Neural cell (in vitro differentiated cells): ENCODE results near the gene PDE6D. TPM values are rescaled to one million over a fixed set of nuclear protein-coding genes. Genes with fewer than 3 reads are reported as not detected.

Experiments
- H2AFZ ChIP-seq: fragments of 200-600, 300-800 bp; sonication (generic), shearing (Covaris generic); 2 replicates; pipeline ENCODE4 v1.6.0; 2014; ENCODE audit warnings: low read depth, mild to moderate bottlenecking, antibody characterized with exemption, low read length, moderate library complexity
- H3F3A ChIP-seq: fragments of 200-600 bp; shearing (Covaris generic); 2 replicates; pipeline ENCODE4 v1.6.1; 2016; ENCODE audit warnings: mild to moderate bottlenecking, moderate library complexity, mixed read lengths, antibody characterized with exemption, low read length; ENCODE audit not compliant: insufficient read depth, poor library complexity, severe bottlenecking
- H3K27ac ChIP-seq: fragments of 200-600, 300-800 bp; sonication (generic), shearing (Covaris generic); 2 replicates; pipeline ENCODE4 v1.5.1; 2014; ENCODE audit warnings: mild to moderate bottlenecking, low read length, moderate library complexity
- H3K27me3 ChIP-seq: fragments of 300-800, 200-600 bp; sonication (generic), shearing (Covaris generic); 2 replicates; pipeline ENCODE4 v1.6.0; 2014; ENCODE audit warnings: mild to moderate bottlenecking, low read depth, low read length, moderate library complexity; ENCODE audit not compliant: insufficient read depth
- H3K36me3 ChIP-seq: fragments of 300-800, 200-600 bp; sonication (generic), shearing (Covaris generic); 2 replicates; pipeline ENCODE4 v1.5.1; 2014; ENCODE audit warnings: mild to moderate bottlenecking, antibody characterized with exemption, low read length, moderate library complexity; ENCODE audit not compliant: insufficient read depth
- H3K4me2 ChIP-seq: fragments of 300-800, 200-600 bp; sonication (generic), shearing (Covaris generic); 2 replicates; pipeline ENCODE4 v1.6.0; 2014; ENCODE audit warnings: mild to moderate bottlenecking, low read length
- H3K4me3 ChIP-seq: fragments of 300-800, 200-600 bp; sonication (generic), shearing (Covaris generic); 2 replicates; pipeline ENCODE4 v1.5.1; 2014; ENCODE audit warnings: mild to moderate bottlenecking, low read length, moderate library complexity
- H3K79me2 ChIP-seq: fragments of 200-600 bp; shearing (Covaris generic); replicated peaks from 2 replicates; pipeline ENCODE4 v1.6.0; 2014; ENCODE audit warnings: mild to moderate bottlenecking, low read length, moderate library complexity; ENCODE audit not compliant: insufficient read depth
- H3K9ac ChIP-seq: fragments of 300-800, 200-600 bp; sonication (generic), shearing (Covaris generic); 2 replicates; pipeline ENCODE4 v1.6.1; 2016; ENCODE audit warnings: mild to moderate bottlenecking, low read length, mixed read lengths
- H3K9me2 ChIP-seq: fragments of 200-600 bp; shearing (Covaris generic); 2 replicates; pipeline ENCODE4 v1.6.1; 2016; ENCODE audit warnings: mild to moderate bottlenecking, low read length, mixed read lengths; ENCODE audit not compliant: insufficient read depth
- H3K9me3 ChIP-seq: fragments of 200-600, 300-800 bp; sonication (generic), shearing (Covaris generic); 2 replicates; pipeline ENCODE4 v1.6.1; 2016; ENCODE audit warnings: mild to moderate bottlenecking, mixed run types, low read length, moderate library complexity, mixed read lengths
- H4K20me1 ChIP-seq: fragments of 200-600 bp; shearing (Covaris generic); 2 replicates; pipeline ENCODE4 v1.6.1; 2016; ENCODE audit warnings: mild to moderate bottlenecking, mixed run types; ENCODE audit not compliant: insufficient read depth
- CTCF ChIP-seq: fragments of 450-650 bp; IDR thresholded peaks from 2 replicates; pipeline ENCODE4 v1.5.1; 2014; ENCODE audit warnings: antibody characterized with exemption, mild to moderate bottlenecking, moderate library complexity; ENCODE audit not compliant: poor library complexity, severe bottlenecking
- EP300 ChIP-seq: fragments of 450-650 bp; conservative IDR thresholded peaks from 2 replicates; pipeline ENCODE4 v1.6.1; 2014; ENCODE audit warnings: antibody characterized with exemption, mild to moderate bottlenecking, moderate library complexity; ENCODE audit not compliant: poor library complexity, severe bottlenecking
- EZH2 ChIP-seq: fragments of 200-600, 300-800 bp; shearing (Covaris generic), sonication (generic); IDR thresholded peaks from 2 replicates; pipeline ENCODE4 v1.6.1; 2014; ENCODE audit warnings: antibody characterized with exemption, low read length, borderline replicate concordance, mild to moderate bottlenecking; ENCODE audit not compliant: insufficient read depth, poor library complexity, severe bottlenecking
- MXI1 ChIP-seq: fragments of 450-650 bp; conservative IDR thresholded peaks from 2 replicates; pipeline ENCODE4 v1.6.1; 2014; ENCODE audit warnings: antibody characterized with exemption, mild to moderate bottlenecking; ENCODE audit not compliant: poor library complexity, severe bottlenecking
- POLR2AphosphoS5 ChIP-seq: IDR thresholded peaks from 2 replicates; pipeline ENCODE4 v1.6.1; 2012
- RAD21 ChIP-seq: fragments of 450-650 bp; conservative IDR thresholded peaks from 2 replicates; pipeline ENCODE4 v1.6.1; 2014; ENCODE audit warnings: antibody characterized with exemption, mild to moderate bottlenecking, moderate library complexity
- REST ChIP-seq: IDR thresholded peaks from 2 replicates; pipeline ENCODE4 v1.6.1; 2012; ENCODE audit warnings: borderline replicate concordance
- SMC3 ChIP-seq: fragments of 450-650 bp; conservative IDR thresholded peaks from 2 replicates; pipeline ENCODE4 v1.6.1; 2014; ENCODE audit warnings: antibody characterized with exemption, mild to moderate bottlenecking, moderate library complexity; ENCODE audit not compliant: poor library complexity
- TAF1 ChIP-seq: IDR thresholded peaks from 2 replicates; pipeline ENCODE4 v1.6.1; 2012; ENCODE audit warnings: low read depth
- polyA plus RNA-seq: library from polyadenylated mRNA; depleted of rRNA; stranded (reverse); fragments of >200 nt; gene quantifications from 2 replicates; pipeline ENCODE4 v1.2.3, GENCODE V29; 2014

PDE6D gene
- polyA plus RNA-seq, 1 donor from 2014 or later = 150 TPM

GRCh38 chr2:231764760-231765159 is 16.3 kb downstream of the PDE6D start:
- TF ChIP-seq RAD21 (no peak), CTCF (no peak), REST (no peak), EZH2 (no peak), SMC3 (no peak), MXI1 (no peak), TAF1 (no peak), POLR2AphosphoS5 (no peak), EP300 (no peak)
- no peak overlapping the region for H2AFZ ChIP-seq
- no peaks in the 10 kb centered on the region for H3K9me2 ChIP-seq
- H3K36me3 ChIP-seq = no peaks in the 10 kb centered on the region
- no peak overlapping the region for H3K9ac ChIP-seq
- no peak overlapping the region for H3K27ac ChIP-seq
- no peaks in the 10 kb centered on the region for H3K9me3 ChIP-seq
- no peaks in the 10 kb centered on the region for H3F3A ChIP-seq
- no peak overlapping the region for H3K4me2 ChIP-seq
- no peaks in the 10 kb centered on the region for H3K27me3 ChIP-seq
- H3K79me2 ChIP-seq = no peaks in the 10 kb centered on the region
- no peak overlapping the region for H3K4me3 ChIP-seq
- H4K20me1 ChIP-seq = no peaks in the 10 kb centered on the region

- no peaks in the 10 kb centered on the region for H3K36me3 ChIP-seq
- no peaks in the 10 kb centered on the region for H3K27me3 ChIP-seq
- no peak overlapping the region for H3K27ac ChIP-seq
Observed at GRCh38 chr2:231764124-231764523, 17.0 kb downstream of the PDE6D start.

More at GRCh38 chr2:231764124-231764523, 17.0 kb downstream of the PDE6D start:
- no peak overlapping the region for H2AFZ ChIP-seq
- no peaks in the 10 kb centered on the region for H3F3A ChIP-seq
- H3K79me2 ChIP-seq = no peaks in the 10 kb centered on the region
- H3K4me2 ChIP-seq = no peak overlapping the region
- no peaks in the 10 kb centered on the region for H3K9me2 ChIP-seq
- no peak overlapping the region for H3K9ac ChIP-seq
- no peaks in the 10 kb centered on the region for H4K20me1 ChIP-seq
- TF ChIP-seq CTCF (no peak), RAD21 (no peak), MXI1 (no peak), SMC3 (no peak), REST (no peak), POLR2AphosphoS5 (no peak), EZH2 (no peak), EP300 (no peak), TAF1 (no peak)
- H3K9me3 ChIP-seq = no peaks in the 10 kb centered on the region
- H3K4me3 ChIP-seq = no peak overlapping the region
